Transverse colon (tissue), 4 donors: ENCODE data around the gene ACTA2.

Source experiments
- EP300 ChIP-seq: sonication (generic); formaldehyde crosslinking; IDR thresholded peaks from one replicate; pipeline ENCODE4 v1.6.1; 2017; ENCODE audit warnings: antibody characterized with exemption, low read depth
- POLR2A ChIP-seq: fragments of 450-650 bp; IDR thresholded peaks from one replicate; pipeline ENCODE4 v1.6.1; 2016; ENCODE audit warnings: antibody characterized with exemption, mild to moderate bottlenecking, moderate library complexity
- POLR2AphosphoS5 ChIP-seq, 3 donors: sonication (generic); formaldehyde crosslinking; IDR thresholded peaks; one replicate each; pipeline ENCODE4 v1.6.1; 2016; ENCODE audit warnings: antibody characterized with exemption in 3 of 3
- TF ChIP-seq, protein P1 (sequence below), 5 experiments: fragments of 200-600 bp in 3 of 5; fragments of 450-650 bp in 2 of 5; sonication (generic) in 3 of 5; IDR thresholded peaks; 1 replicate in 2 of 5; 2 replicates in 3 of 5; pipeline ENCODE4 v1.5.1; 2016 to 2017; ENCODE audit warnings: antibody characterized with exemption in 5 of 5, inconsistent platforms in 3 of 5, mild to moderate bottlenecking in 2 of 5, moderate library complexity in 1 of 5

DNA sequence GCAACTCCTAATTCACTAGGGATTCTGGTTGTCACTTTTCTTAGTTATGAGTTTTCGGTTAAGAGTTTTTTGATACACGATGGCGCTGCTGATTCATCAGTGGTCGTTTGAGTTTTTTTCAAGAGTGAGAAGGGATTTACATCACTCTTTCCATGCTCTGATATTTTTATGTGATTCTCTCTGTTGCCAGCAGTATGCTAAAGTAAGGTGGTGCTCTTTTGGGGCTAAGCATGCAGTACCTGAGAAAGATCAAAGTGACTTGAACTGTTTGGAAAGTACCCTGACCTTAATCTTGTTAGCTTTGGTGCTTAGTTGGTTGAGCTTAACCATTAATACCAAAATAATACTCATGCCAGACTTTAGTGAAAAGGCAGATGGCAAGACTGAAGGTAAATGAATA lies 44.4 kb downstream of the ACTA2 start:
- TF ChIP-seq, protein P1, sequence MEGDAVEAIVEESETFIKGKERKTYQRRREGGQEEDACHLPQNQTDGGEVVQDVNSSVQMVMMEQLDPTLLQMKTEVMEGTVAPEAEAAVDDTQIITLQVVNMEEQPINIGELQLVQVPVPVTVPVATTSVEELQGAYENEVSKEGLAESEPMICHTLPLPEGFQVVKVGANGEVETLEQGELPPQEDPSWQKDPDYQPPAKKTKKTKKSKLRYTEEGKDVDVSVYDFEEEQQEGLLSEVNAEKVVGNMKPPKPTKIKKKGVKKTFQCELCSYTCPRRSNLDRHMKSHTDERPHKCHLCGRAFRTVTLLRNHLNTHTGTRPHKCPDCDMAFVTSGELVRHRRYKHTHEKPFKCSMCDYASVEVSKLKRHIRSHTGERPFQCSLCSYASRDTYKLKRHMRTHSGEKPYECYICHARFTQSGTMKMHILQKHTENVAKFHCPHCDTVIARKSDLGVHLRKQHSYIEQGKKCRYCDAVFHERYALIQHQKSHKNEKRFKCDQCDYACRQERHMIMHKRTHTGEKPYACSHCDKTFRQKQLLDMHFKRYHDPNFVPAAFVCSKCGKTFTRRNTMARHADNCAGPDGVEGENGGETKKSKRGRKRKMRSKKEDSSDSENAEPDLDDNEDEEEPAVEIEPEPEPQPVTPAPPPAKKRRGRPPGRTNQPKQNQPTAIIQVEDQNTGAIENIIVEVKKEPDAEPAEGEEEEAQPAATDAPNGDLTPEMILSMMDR (IDR thresholded peaks at IDR 0.05), result no peak
- TF ChIP-seq POLR2AphosphoS5 (IDR thresholded peaks at IDR 0.05) (no peak), EP300 (no peak), POLR2A (no peak)
